ENCODE data around the gene SKI.

DNA sequence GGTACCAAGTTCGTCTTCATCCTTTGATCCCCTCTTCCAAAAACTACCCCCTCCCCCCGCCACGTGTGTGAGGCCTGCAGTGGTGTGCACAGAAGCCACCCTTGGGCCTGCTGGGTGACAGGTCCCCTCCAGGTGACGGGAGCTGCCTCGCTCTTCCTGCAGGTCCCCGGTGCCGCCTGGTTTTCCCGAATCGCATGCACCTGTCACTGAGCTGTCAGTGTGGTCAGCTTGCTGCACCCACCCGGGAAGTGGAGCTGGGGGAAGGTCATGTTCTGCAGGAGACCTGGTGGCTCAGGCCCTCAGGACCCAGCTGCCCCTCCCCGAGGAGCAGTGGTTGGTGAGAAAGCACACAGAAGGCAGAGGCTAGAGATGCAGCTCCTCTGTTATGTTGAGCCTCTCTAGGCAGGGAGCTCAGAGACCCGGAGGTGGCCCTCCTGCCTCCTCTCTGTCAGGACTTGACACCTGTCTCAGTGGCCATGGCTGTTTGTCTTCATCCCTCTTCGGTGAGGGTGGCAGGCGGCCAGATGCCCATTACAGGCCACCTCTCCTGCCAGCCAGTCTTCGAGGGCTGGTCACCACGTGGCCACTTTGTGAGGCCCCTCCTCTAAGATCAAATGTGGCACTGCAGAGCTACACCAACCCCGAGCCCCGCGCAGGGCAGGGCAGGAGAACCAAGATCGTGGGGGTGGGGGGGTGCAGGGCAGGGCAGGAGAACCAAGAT lies 60.9 kb downstream of the SKI start:
- TF ChIP-seq, protein P1, sequence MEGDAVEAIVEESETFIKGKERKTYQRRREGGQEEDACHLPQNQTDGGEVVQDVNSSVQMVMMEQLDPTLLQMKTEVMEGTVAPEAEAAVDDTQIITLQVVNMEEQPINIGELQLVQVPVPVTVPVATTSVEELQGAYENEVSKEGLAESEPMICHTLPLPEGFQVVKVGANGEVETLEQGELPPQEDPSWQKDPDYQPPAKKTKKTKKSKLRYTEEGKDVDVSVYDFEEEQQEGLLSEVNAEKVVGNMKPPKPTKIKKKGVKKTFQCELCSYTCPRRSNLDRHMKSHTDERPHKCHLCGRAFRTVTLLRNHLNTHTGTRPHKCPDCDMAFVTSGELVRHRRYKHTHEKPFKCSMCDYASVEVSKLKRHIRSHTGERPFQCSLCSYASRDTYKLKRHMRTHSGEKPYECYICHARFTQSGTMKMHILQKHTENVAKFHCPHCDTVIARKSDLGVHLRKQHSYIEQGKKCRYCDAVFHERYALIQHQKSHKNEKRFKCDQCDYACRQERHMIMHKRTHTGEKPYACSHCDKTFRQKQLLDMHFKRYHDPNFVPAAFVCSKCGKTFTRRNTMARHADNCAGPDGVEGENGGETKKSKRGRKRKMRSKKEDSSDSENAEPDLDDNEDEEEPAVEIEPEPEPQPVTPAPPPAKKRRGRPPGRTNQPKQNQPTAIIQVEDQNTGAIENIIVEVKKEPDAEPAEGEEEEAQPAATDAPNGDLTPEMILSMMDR (IDR thresholded peaks at IDR 0.05): no peak
- TF ChIP-seq POLR2A (IDR thresholded peaks at IDR 0.05) (no peak), POLR2AphosphoS5 (IDR thresholded peaks at IDR 0.05) (no peak)

All from transverse colon (tissue), 4 donors.